TTC549 (cell line): ENCODE measurements around the gene SYNPR.

Experiments
- FAIRE-seq: peaks from 2 replicates; lab custom pipeline; 2012; peaks lifted over from hg19 to GRCh38; lab: Jason Lieb, UNC

Gene SYNPR

DNA sequence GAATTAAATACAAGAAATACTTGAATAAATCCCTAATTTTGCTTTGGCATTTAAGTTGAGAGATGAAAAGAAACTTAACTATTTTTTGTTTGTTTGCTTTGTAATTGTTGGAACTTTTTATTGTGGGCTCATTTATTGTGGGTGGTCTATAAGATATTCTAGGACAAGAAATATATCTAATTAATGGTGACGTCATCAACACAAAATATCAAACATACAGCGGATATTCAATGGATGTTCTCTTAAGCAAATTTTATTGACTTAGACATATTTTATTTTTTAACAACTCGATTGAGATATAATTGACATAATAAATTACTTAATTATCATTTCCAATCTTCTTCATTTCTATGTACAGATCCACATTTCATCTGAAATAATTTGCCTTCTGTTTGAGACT lies 30.0 kb downstream of the SYNPR start:
- no peak for FAIRE-seq

GRCh38 chr3:63309768-63310167 lies 31.7 kb downstream of the SYNPR start:
- no peak for FAIRE-seq

DNA sequence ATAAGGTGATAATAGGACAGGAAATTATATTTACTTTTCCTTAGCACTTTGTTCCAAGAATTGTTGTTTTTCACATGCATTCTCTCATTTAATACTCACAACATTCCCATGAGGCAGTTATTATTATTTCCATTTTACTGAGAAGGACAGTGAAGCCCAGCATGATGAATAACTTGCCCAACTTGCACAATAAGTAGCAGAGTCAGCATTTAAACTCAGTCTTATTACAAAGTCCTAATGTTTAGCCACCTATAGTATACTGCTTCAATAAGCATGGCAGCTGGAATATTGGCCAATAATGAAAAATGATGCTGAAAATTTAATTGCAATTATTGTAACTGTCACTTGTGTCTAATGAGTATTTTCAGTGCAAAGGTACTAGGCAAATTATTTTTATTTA lies 45.7 kb downstream of the SYNPR start:
- FAIRE-seq: no peak

GRCh38 chr3:63324621-63325020 lies 46.5 kb downstream of the SYNPR start:
- no peak for FAIRE-seq

GRCh38 chr3:63325386-63325785 lies 47.3 kb downstream of the SYNPR start:
- FAIRE-seq: no peak

GRCh38 chr3:63328365-63328764 lies 50.3 kb downstream of the SYNPR start:
- no peak for FAIRE-seq

DNA sequence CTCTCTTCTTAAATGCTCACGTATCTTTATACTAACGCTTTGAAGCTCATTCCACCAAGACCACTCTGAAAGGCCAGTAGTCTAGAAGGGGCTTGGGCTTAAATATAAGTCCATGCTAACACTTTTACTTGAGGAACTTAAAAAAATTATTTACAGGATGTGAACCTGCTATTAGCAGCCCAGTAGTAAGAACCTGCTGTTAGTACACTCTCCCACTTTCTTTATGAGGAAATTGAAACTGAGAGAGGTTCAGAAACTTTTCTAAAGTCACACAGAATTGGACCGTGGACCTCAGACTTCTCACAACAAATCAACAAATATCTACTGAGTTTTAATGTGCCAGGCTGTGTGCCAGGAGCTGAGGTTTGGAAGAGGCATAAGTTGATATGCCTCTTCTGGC lies 53.4 kb downstream of the SYNPR start:
- FAIRE-seq: no peak

- FAIRE-seq: no peak
These were observed 55.7 kb downstream of the SYNPR start for GRCh38 chr3:63333815-63334214.

- FAIRE-seq: no peak
These were observed 60.2 kb downstream of the SYNPR start for GRCh38 chr3:63338351-63338750.

DNA sequence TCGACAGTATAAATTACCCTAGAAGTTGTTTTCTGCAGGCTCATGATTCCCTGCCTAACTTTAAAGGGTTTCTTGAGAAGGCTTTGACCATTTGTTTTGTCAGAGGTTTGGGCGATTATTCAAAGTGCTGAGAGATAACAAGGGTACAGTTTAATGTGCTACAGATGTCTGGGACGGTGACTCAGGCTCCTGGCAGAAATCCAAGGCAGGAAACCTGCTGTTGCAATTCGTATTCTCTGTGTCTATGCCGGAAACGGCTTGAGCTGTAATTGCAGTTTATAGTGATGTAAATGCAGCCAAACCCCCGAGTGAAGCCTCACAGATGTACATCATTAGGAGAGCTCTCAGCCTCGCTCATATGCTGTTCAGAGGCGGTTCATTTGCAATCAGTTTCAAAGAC lies 65.6 kb downstream of the SYNPR start:
- FAIRE-seq: no peak

GRCh38 chr3:63344661-63345060 lies 66.6 kb downstream of the SYNPR start:
- FAIRE-seq: no peak

- FAIRE-seq: peak; percentile 37
These were observed 71.8 kb downstream of the SYNPR start for GRCh38 chr3:63349583-63350573.

GRCh38 chr3:63351159-63352007 lies 73.3 kb downstream of the SYNPR start:
- peak; percentile 43 for FAIRE-seq

GRCh38 chr3:63352008-63352279 lies 73.8 kb downstream of the SYNPR start:
- FAIRE-seq: no peak

DNA sequence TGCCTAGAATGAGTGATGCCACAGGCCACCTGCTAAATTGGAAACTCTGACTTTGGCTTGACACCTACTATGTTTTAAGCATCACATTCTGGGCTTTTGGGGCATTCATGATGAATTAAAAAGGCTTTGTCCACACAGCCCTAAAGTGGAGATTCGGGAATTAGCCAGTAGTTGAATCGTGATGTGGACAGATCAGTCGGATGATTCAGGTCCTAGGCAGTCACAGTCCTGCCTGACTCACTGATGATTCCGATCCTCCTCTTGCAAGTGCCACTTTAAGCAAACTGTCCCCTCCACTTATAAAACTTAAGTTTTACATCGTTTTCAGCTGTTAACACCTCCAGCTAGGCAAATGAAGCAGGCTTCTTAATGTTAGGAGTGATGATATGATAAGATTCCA lies 75.3 kb downstream of the SYNPR start:
- FAIRE-seq: no peak

DNA sequence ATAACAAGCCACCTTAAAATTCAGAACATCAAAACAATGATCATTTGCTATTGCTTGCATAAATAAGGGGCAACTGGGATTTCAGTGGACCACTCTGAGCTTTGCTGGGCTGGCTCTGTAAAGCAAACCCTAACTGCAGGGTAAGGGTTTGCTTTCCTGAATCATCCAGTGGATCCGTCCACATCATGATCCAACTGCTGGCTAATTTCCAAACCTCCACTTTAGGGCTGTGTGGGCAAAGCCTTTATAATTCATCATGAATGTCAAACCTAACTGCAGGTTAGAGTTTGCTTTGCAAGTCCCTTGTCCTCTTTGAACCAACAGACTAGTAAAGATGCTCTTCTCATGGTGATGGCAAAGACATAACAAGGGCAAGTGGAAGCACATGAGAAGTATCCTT lies 76.1 kb downstream of the SYNPR start:
- FAIRE-seq: no peak

DNA sequence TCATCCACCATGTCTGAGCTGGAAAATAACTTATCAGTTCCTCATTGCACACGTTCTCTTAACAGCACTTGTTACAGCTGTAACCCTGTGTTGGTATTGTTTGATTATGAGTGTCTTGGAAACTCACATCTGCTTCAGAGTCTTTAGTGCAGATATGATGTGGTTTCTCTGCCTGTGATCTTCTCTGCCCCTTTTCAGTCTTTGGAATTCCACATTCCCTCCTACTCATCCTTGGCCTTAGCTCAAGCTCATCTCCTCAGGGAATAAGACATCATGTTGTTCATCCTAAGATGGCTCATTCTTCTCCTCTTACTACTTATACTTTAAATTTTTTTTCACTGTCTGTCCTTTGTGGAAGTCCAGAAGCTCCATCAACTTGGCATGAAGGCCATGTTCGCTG lies 77.7 kb downstream of the SYNPR start:
- FAIRE-seq: no peak

DNA sequence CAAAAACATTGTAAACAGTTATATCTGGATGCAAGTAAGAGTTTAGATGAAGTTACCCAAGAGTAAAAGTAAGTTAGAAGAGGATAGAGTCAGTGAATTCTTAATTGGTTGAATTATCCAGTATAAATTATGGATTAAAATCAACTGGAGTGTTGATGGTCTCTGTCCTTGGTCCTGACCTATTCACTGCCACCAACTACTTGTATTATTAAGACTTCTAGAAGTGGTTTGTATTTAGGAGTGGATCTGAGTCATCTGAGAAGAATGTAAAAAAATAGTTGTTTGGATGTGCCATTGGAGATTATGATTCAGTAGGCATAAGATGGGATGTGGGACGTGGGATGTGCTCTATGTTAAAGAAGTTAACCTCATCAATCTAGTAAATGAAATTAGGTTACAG lies 86.4 kb downstream of the SYNPR start:
- no peak for FAIRE-seq

GRCh38 chr3:63364910-63365309 lies 86.8 kb downstream of the SYNPR start:
- no peak for FAIRE-seq

- FAIRE-seq: no peak
These were observed 87.6 kb downstream of the SYNPR start for GRCh38 chr3:63365671-63366070.

DNA sequence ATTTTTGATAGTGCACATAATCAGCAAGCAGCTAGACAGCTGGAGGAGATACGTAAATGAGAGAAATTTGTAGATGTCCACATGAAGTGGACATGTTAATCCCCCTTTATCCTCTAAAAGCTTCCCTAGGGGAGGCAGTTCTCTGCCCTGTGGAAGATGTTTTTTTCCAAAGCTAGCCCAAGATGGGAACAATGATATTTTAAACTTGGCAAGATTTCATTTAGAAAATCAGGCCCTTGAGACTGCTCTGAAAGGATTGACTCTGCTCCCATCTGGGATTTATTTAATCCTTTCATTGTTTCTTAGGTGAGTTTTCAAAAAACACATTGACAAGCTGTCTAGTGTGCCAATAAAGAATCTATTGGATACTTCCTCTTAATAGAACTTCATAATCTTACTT lies 92.0 kb downstream of the SYNPR start:
- FAIRE-seq: no peak

GRCh38 chr3:63383040-63383439 lies 104.9 kb downstream of the SYNPR start:
- no peak for FAIRE-seq

DNA sequence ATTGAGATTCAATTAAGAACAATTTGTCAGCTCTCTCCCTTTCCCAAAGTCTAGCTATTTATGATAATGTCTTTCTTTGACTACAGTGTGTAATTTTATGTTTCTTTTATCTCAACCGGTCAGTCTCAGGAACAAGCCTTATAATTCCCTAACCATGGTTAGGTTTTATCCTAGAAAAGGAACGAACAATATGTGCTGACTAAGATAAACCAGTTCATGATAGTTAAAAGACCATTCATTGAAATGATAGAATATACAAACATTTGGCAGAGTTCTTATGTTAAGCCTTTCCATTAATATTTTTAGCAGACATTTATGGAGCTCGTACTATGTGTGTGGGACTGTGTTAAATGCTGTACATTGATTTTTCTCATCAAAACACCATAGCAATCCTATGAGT lies 106.3 kb downstream of the SYNPR start:
- no peak for FAIRE-seq

- FAIRE-seq: no peak
These were observed 107.5 kb downstream of the SYNPR start for GRCh38 chr3:63385629-63386028.
